SKM-1 treated with dmso at 0.1 percent for 144 hours (cell line): Measurements from ENCODE around the gene RANBP3.
"Not testable (repeated sequence)": the region's sequence is repeated elsewhere in the genome, so short reads cannot be mapped to it uniquely, and the experiment has no call there.

ENCODE experiments used
- DNase-seq: peaks from one replicate; lab custom pipeline; 2025; ENCODE audit not compliant: unreplicated experiment; lab: John Stamatoyannopoulos, UW

Gene RANBP3, protein sequence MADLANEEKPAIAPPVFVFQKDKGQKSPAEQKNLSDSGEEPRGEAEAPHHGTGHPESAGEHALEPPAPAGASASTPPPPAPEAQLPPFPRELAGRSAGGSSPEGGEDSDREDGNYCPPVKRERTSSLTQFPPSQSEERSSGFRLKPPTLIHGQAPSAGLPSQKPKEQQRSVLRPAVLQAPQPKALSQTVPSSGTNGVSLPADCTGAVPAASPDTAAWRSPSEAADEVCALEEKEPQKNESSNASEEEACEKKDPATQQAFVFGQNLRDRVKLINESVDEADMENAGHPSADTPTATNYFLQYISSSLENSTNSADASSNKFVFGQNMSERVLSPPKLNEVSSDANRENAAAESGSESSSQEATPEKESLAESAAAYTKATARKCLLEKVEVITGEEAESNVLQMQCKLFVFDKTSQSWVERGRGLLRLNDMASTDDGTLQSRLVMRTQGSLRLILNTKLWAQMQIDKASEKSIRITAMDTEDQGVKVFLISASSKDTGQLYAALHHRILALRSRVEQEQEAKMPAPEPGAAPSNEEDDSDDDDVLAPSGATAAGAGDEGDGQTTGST

DNA sequence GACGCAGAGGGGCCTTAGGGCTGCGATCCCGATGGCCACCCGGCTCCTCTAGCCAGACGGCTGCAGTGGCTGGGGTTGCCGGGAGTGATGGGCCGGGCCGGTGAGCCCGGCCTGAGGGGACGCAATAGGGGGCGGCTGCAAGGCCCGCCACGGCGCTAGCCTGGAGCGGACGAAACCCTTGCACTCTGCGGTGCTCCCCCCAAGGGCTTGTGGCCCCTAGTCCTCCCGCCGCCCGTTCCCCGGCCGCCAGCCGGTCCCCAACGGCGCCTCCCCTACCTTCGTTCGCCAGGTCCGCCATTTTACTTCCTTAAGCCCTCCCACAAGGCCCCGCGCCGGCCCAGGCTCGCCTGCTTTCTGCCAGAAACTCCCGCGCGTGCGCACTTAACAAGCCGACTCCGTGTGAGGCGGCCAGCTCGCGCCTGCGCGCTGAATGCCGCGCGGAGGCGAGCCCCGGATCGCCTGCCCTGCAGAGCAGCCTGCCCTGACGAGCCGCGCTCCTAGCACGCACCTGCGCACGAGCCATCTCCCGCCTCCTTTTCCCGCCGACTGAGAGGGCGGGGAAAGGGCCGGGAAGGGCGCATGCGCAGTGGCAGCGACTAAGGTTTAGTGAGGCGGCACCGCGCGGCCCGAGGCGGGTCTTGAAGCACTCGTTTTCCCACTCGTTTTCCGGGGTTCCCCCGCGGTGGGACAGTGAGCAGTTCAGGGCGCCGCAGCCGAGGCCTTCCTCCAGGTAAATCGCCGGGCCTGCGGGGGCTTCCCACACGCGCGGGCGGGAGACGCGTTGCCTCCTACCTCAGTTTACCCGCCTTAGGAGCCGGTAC is at the start of gene RANBP3:
TSS of gene RANBP3 (minus strand) at position 356 of the 821 bp plus-strand sequence. CDS start at position 298, 58 bp downstream.
- DNase-seq, result peak; percentile 97

DNA sequence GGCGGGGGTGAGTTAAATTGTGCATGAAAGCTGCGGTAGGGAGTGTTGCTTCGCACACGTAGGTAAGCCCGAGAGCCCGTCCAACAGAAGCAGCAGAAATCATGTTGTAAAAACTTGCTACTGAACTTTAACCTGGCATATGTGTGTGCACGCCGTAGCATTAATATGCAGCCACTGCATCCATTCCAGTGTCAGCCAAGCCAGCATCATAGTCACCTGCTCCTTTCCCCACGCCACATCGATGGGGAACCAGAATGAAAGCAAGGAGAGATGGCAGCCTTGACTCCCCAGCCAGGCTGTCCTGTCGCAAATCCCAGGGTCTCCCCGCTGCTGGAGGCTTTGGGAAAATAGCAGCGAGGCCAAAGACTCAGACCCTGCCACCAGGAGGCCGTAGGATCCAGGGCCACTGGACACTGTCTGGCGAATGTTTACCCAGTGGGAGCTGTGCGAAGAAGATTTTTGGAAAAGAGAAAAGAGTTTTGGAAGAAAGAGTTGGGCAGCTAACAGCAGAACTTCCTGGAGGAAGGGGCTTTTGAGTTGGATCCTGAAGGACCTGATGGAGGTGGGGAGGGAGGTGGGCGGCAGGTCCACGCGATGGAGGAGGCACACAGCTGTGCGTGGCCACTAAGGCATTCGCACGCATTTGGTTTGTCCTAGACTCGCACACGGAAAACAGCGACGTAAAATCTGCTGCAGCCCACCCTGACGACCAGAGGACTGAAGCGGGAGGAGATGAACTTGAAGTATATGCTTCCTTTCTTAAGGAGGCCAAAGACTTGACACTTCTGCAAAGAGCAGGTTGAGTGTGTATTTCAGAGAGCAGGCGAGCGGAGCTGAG is 48.7 kb upstream of the RANBP3 start:
- no peak for DNase-seq

DNA sequence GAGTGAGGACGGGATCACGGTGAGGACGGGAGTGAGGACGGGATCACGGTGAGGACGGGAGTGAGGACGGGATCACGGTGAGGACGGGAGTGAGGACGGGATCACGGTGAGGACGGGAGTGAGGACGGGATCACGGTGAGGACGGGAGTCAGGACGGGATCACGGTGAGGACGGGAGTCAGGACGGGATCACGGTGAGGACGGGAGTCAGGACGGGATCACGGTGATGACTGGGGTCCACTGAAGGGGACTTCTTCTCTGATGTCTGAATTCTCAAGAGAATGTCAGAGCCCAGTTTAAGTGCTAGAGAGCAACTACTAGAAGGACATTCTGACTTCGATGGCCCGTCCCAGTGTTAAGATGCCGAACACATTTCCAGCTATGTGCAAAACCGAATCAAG is 46.8 kb upstream of the RANBP3 start:
- DNase-seq, result not testable (repeated sequence)

DNA sequence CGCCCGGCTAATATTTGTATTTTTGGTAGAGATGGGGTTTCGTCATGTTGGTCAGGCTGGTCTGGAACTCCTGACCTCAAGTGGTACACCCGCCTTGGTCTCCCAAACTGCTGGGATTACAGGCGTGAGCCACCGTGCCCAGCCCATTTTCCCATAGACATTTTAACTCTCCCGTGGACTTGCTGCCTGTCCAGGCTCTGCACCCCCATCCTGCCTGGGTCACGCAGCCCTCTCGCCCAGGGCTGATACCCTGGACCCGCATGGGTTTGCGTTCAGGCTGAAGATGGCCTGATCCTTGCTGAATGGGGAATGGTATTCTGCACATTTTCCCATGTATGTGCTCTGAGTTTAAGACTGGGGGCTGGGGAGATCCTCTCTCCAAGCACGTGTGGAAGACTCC is 46.0 kb upstream of the RANBP3 start:
- DNase-seq, result no peak

DNA sequence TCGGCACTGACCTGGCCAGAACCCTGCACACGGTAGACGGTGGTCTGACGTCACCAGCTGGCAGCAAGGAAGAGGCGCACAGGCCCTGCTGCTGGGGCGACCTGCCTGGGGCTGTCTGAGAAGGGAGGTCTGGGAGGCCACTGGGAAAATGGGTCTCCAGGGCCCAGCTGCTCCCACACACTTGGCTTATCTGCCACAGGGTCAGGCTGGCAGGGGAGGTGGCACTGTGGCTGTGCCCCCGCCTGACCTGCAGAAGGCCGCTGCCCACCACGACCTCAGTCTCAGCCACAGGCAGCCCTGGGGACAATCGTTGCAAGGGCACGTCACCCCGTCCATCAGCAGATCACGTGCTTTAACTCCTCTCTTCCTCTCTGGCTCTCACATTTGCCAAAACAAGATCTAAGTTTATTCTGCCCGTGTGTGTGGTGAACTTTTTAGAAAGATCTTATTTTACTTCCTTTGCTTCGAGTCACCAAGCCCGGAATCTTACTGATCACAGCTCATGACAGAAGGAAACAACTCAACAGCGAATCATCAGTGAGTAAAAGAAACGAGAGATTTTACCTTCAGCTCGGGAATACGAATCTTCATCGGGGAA is 45.2 kb upstream of the RANBP3 start:
- no peak for DNase-seq

DNA sequence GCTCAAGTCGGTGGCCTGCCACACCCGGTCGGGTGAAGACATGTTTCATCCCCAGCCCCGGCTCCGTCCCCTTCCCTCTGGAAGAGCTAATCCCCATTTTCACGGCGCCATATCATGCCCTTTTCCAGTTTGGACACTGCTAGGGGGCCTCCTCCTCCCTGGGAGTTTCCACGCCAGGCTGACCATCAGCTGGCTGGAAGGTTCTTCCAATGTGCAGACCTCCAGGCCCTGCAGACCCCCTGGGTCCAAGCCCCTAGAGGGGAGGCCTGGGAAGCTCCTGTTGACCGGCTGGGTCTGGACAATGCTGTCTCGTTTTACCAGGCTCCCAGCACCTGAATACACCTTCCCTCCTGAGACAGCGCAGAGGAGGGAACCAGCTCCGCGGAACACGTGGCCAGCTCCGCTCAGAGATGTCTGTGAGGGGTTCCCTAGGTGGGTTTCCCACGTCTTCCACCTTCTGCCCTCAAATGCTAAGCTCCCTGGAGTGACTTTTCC is 44.7 kb upstream of the RANBP3 start:
- no peak for DNase-seq

DNA sequence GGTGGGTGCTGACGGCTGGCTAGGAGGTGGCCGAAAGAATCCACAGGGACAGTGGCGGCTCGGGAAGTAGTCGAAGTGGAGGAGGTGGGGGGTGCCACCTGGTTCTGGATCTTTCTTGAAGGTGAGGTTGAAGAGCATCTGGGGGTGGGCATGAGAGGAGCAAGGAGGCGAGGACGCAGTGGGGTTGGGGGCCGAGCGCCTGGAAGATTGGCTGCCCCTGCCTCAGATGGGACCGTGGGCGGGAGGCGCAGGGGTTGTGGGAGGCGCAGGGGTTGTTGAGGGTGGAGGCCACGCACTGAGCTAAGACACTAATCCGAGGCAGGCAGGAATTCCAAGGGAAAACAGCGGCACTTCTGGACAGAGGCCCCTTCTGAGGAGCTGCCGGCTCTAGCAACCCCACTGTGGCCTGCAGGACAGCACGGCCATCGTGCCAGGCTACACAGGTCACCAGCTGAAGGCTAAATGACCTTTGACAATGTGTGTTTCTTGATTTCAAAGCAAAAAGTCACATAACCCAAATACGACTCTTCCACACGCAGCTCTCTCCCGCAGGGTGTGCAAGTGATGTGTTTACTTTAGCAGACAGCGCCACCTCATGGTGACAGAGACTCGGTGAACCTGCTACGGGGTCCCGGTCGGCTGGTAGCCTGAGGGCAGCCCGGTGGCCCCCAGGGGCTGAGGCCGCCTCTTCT is 44.1 kb upstream of the RANBP3 start:
- DNase-seq, result peak; percentile 20

DNA sequence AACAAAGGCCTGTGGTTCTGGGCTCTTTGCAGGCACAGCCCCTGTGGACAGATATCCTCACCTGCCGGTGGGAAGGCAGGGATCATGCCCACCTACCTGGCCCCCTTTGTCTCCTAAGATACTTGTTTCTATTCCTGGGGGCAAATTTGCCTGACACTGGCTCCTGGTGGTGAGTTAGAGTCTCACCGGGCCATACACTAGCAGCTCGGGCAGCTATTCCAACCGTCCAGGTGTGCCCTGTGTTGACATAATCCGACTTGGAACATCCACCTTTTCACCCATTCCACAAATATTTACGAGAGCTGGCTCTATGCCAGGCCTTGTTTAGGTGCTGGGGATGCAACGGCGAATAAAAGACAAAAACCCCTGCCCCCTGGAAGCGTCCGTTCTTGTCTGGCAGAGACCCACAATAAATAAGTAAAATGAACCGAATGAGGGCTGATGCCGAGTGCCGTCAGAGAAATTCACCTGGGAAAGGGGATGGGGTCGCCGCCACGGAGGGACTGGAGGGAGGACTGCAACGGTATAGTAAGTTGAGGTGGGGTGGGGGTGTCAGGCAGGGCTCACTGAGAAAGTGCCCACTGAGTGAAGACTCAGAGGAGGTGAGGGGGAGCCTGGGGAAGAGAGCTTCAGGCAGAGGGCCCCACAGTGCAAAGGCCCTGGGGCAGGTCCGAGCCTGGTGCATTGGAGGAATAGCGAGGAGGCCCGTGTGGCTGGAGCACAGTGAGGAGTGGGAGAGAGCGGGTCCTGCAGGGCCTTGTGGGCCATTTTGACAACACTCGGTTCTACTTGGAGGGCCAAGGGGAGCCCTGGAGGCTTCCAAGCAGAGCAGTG is 43.2 kb upstream of the RANBP3 start:
- no peak for DNase-seq

DNA sequence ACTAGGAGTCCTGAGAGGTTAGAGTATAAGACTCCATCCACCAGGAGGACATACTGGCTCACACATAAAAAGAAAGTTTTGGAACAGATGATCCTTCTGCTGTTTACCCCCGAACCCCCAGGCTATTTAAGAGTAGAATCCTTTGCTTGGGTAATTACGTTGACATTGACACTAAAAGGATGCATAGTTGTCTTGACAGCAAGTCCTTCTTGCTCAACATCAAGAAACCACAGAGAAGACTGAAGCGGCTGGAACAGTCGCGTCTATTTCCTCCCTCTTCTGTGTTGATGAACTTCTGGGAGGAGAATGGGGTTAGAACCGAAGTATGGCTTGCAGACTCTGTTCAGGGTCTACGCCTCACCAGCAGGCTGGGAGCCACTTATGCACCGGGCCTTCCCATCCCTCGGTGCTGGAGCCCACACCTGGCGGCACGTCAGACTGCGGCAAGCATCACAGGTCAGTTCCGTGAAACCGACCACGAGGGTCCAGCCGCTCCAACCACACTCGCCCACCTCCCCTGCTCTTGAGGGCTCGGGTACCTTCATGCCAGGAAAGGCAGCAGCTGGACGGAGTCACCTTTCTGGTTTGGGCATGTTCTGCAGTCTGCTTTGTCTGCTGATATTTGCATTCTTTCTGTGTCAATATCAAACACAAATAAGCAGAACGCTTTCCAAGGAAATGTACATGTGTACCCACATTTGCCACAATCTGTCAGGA is 42.4 kb upstream of the RANBP3 start:
- peak; percentile 78 for DNase-seq

DNA sequence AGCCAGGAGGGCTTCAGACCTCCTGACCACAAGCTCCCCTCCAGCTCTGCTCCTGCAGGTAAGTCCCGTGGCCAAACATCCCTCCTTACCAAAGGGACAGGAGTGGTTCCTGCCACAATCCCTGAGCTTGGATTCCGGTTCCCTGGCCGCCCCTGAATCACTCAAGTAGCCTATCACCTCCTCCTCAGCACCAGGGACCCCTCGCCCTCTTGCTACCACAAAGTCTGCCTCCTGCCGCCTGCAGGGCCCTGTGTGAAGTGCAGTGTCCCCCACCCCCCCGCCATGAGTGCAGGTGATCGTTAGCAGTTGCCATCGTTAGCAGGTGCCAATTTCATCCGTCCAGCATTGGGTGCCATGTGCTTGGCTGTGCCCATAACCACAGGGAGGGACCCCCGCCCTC is 40.8 kb upstream of the RANBP3 start:
- no peak for DNase-seq

DNA sequence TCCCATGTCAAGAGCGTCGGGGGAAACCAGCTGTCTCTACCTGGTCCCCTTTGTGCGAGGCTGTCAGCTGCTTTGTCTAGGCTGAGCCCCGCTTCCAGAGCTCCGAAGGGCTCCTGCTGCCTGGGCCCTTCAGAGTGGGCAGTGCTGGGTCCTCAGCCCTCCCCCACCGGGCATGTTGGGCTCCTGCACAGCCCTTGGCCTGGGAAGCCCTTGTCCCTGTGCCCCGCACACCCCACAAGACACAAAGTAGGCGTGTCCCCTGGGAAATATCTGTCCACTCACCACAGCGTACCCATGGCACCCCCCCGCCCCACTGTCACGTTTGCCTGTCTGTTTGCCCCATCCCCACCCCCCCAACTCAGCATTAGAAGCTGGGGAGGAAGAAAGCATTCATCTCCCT is 39.6 kb upstream of the RANBP3 start:
- no peak for DNase-seq

DNA sequence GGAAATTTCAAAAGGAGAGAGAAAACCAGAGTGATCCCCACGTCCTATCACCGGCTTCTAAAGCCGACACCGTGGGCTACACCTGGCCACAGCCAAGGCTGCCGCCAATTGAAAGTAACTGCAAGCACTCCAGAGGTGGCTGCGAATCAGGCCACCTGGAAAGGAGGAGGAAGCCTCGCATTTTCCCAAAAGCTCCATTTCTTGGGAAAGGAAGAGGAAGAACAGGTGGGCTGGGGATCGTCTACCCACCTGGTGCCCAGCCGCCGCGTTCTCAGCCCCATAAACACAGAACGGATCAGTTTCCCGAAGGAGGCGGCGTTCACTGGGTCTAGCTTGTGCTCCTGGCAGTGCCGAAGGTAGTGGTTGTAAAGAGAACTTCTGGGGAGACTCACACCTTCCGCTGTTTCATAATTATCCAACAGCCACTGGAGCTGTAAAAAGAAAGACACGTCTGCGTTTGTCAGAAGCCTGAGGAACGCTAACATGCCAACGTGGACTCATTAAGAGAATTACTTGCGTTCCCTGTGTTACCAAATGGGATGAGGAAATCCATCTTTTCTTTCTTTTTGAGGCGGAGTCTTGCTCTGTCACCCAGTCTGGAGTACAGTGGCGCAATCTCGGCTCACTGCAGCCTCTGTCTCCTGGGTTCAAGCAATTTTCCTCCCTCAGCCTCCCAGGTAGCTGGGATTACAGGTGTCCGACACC is 38.1 kb upstream of the RANBP3 start:
- DNase-seq, result no peak

DNA sequence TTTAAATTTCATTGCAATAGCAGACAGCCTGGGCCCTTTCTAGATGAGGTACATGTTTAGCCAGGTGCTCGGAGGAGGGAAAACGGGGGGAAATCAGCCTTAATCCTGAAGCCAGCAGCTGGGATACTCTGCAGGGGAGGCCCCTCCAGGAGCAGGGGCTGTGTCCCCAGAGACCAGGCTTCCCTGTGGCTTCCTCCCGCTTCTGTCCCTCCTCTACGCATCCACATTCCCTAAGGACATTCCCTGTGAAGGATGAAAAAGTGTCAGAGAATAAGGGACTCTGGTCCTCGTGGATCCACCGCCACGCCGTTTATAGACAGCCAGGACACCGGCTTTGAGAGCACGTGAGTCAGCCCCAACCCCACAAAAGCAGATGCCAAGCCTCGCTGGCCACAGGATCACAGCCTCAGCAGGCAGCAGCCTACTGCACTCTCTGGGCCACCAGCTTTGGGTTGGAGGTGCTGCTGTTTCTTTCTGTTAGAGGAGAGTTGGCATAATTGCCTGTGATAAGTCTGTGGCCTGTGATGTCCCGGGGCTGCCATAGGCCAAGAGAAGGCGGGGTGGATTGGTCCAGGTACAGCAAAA is 36.7 kb upstream of the RANBP3 start:
- DNase-seq, result no peak

DNA sequence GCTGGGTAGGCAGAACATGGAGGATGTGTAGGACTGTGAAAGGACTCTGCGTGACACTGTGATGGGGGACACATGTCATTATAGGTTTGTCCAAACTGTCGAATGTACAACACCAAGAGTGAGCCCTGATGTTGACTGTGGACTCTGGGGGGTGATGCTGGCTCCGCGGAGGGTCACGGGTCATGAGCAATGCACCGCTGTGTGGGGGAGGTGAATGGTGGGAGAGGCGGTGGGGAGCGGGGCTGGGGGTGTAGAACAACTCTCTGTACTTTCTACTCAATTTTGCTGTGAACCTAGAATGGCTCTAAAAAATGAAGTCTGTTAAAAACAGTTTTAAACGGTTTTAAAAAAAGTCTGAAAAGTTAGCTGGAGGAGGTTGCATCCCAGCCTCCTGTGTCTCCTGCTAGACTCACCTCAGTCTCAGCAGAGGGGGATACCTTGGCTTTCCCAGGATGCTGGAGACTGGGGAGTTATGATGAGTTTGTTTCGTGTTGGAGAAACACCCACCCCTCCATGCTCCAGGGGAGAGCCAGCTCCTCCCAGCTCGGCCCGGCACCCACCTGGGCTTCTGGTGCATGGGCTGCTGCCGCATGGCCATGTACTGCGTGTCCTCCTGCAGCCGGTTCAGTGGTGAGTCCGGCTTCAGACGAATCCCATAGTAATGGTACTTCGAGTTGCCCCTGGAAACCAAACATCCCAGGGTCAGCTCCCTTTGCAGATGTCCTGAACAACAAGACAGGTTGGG is 34.7 kb upstream of the RANBP3 start:
- DNase-seq, result no peak

DNA sequence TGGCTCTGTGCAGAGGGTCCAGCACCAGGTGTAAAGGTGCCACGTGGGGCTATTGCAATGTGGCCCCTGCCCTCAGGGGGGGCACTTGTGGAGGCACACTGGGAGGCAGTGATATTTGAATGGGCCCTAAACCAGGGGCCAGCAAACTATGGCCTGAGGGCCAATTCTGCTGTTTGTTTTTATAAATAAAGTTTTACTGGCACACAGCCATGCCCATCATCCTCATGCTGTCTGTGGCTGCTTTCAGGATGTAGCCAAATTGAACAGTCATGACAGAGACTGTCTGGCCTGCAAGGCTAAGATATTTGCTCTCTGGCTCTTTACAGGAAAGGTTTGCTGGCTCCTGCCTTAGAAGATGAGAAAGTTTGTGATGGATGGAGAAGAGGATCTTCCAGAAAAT is 33.9 kb upstream of the RANBP3 start:
- DNase-seq, result no peak

DNA sequence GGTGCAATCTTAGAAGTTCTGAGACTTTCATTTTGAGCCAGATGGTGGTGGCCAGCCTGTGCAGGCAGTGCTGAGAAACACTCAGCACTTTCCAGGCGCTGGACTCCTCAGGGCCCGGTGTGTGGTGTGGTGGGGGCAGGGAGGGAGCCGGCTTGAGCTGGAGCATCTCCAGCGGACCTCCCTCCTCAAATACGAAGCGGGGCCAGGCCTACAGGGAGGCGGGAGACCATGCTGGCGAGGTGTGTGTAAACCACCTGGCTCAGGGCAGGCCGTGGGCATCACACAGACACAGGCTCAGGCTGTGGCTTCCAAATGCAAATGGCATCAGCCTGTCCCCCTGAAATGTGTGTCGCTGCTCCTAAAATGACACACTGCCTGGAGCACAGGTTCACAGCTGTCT is 33.3 kb upstream of the RANBP3 start:
- no peak for DNase-seq

DNA sequence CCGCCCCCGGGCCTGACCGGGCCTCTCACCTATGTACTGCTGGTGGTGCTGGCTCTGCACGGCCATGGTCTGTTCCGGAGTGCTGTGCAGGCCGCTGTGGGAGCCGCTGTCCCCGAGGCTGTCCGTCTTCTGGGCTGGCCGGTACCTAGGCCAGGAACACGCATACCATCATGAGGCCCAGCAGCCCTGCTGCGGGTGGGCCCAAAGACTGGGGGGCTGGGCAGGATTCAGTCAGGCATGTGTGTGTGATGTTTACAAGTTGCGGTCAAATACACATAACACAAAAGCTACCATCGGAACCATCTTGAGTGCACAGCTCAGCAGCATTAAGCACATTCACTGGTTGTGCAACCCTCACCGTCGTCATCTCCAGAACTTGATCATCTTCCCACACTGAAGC is 32.2 kb upstream of the RANBP3 start:
- DNase-seq, result no peak
